LNCaP clone FGC (cell line): Measurements from ENCODE around the gene LYRM9.

Experiments
- DNase-seq: peaks from one replicate; pipeline ENCODE4 v3.0.0-alpha.2; 2011; ENCODE audit warnings: low read depth
- H3K4me3 ChIP-seq: 2 replicates; pipeline ENCODE4 v1.5.1; 2011; ENCODE audit warnings: mild to moderate bottlenecking, low read depth, low read length, control low read depth
- TF ChIP-seq, protein P1 (sequence below): IDR thresholded peaks from 2 replicates; pipeline ENCODE4 v1.5.1; 2012; ENCODE audit warnings: mild to moderate bottlenecking; ENCODE audit not compliant: control insufficient read depth, insufficient read depth; ENCODE audit errors: extremely low read depth

The LYRM9 gene

DNA sequence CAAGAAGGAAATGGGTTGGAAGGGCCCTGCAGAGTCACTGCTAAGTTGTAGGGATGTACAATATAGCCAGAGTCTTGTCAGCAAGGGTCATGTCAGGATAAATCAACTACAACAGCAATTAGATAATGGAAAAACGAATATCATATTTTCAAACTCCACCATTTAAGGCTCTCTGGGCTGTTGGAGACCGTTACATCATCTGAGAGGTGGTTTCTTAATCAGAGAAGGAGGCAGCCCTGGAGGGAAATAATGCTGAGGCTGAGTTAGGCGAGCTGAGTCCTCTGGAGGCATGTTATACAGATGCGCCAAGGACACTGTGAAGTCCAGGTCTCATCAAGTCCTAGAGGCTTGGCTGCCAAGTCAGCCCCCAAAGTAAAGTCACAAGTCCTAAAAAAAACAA lies 30.3 kb downstream of the LYRM9 start:
- no peak overlapping the region for H3K4me3 ChIP-seq
- no peak for DNase-seq
- TF ChIP-seq, protein P1, sequence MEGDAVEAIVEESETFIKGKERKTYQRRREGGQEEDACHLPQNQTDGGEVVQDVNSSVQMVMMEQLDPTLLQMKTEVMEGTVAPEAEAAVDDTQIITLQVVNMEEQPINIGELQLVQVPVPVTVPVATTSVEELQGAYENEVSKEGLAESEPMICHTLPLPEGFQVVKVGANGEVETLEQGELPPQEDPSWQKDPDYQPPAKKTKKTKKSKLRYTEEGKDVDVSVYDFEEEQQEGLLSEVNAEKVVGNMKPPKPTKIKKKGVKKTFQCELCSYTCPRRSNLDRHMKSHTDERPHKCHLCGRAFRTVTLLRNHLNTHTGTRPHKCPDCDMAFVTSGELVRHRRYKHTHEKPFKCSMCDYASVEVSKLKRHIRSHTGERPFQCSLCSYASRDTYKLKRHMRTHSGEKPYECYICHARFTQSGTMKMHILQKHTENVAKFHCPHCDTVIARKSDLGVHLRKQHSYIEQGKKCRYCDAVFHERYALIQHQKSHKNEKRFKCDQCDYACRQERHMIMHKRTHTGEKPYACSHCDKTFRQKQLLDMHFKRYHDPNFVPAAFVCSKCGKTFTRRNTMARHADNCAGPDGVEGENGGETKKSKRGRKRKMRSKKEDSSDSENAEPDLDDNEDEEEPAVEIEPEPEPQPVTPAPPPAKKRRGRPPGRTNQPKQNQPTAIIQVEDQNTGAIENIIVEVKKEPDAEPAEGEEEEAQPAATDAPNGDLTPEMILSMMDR = no peak

DNA sequence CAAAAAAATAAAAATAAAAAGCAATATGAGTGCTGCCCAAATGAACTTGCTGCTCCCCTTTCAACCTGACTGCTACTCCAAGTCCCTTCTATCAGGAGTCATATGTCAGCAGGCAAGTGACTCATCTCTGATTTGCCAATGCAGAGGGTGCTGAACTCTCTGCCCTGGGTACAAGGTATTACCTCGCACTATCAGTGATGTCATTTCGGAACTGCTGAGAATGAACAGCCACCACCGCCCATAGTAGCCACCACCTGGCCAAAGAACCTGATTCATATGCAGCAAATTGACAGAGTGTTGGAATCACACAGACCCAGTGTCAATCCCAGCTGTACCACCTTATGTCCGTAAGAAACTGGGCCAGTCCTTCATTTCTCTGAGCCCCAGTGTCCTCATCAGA lies 31.2 kb downstream of the LYRM9 start:
- TF ChIP-seq, protein P1 = no peak
- H3K4me3 ChIP-seq = no peak overlapping the region
- no peak for DNase-seq

DNA sequence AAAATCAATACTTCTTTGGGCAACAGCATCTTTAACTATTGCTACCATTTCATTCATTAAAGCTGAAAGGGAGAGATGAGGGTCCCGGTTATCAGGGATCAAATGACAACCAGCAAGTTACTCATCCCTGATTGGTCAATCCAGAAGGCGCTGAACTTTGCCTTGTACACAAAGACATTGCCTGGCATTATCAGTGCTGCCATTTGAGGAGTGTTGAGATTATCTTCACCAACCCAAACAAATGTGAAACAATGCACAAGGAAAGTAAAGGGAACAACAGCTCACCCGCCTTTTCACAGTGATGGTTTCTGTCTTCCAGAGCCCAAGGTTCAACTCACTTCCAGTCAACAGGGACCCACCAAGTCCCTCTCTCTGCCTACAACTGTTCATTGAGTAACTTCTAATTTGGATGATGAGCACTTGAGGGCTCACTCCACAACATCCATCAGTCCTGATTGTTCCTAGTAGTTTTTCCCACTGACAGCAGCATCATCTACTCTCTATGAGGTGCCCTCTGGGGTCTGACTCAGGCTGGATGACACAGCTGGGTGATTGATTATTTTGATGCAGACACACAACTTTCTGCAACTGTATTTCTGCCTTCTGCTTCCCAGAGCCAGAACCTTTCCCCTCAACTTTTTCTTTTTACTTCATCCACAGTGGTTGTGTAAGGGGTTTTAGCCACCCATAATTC lies 32.0 kb downstream of the LYRM9 start:
- no peak overlapping the region for H3K4me3 ChIP-seq
- no peak for DNase-seq
- TF ChIP-seq, protein P1 = no peak

DNA sequence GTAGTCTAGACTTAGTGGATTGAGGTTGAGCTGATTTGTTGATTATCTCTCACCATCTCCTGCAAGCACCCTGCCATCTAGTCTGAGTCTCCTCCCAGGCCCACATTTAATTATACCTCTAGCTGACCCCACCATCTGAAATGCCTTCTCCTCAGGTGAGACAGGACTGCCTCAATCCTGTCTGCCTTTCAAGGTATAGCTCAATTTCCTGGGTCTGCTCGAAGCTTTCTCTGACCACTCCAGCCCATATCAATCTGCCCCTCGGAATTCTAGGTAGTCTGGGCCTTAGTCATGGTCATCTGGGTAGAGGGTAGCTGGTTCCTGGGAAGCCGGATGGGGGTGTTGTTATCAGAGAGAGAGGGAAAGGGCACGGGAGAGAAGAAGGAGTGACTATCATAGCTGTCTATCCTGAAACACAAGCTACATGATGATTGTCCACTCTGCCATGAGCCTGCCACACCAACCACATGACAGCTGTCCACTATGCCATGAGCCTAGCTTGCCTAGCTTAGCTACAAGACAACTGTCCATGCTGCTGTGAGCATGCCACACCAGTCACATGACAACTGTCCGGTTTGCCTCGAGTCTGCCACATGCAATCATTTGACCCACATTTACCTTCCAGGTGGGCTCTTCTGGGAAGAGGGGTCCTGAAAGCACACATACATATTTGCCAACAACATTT lies 34.4 kb downstream of the LYRM9 start:
- no peak for DNase-seq
- TF ChIP-seq, protein P1 = no peak
- H3K4me3 ChIP-seq = no peak overlapping the region

DNA sequence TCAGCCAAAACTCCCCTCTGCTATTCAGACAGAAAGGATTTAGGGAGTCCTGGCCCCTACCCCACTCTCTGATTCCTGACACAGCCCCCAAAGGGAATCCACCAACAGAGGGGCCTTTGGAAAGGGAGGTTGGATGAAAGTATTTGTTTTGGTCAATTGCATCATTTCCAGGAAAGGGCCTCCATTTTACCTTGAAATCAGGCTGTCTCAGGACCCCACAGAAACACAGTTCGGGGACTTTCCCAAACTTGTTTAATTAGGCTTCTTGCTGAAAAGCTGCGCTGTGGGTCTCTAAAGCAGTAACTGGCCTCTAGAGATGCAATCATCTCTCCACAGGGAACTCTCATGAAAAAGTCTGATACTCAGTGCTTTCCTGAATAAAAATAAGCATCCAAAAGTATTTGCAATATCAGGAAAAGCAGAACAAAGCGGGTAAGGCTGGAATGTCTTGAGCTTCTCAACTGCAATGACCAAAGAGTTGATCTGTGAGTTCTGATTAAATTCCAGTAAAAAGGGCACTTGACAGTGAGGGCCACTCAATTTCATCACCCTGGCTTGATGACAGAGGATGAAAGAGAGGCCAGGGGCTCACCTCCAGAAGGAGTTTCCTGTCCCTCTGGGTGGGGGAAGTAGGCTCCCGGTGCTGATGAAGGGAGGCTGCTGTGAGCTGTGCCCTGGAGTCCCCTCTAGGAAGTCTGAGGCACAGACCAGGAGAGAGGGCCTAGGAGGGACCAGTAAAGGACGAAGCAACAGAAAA lies 36.3 kb downstream of the LYRM9 start:
- no peak for DNase-seq
- H3K4me3 ChIP-seq = no peak overlapping the region
- TF ChIP-seq, protein P1 = no peak

DNA sequence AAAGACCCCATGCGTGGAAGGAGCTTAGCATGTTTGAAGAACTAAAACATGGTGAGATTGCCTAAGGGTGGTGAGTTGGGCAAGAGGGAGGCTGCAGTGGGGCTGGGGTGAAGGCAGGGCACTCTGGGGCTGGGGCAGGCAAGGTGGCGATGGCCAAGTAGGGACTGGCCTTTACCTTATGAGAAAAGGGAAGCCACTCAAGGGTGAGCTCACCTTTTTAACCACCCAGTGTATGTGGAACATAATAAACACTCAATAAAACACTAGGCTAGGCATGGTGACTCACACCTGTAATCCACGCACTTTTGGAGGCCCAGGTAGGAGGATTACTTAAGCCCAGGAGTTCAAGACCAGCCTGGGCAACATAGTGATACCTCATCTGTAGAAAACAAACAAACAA lies 37.7 kb downstream of the LYRM9 start:
- no peak for DNase-seq
- TF ChIP-seq, protein P1 = no peak
- H3K4me3 ChIP-seq = no peak overlapping the region

DNA sequence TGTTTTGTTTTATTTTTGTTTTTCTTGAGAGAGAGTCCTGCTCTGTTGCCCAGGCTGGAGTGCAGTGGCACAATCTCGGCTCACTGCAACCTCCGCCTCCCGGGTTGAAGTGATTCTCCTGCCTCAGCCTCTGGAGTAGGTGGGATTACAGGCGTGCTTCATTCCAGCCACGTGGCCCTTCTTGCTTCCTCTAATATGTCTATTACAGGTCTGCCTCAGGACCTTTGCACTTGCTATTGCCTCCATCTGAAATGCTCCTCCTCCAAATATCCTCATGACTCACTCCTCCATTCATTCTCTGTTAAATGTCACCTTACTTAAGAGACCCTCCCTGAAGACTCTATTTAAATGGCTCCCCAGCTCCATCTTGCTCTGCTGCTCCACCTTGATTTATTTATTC lies 39.0 kb downstream of the LYRM9 start:
- H3K4me3 ChIP-seq = no peak overlapping the region
- TF ChIP-seq, protein P1 = no peak
- no peak for DNase-seq
